OCI-LY1 (cell line): Measurements from ENCODE around the gene PLA2G6.

ENCODE experiments used
- H2AFZ ChIP-seq: fragments of 200-600 bp; sonication (generic), shearing (Covaris generic); 2 replicates; pipeline ENCODE4 v1.6.0; 2014; ENCODE audit warnings: antibody characterized with exemption, mild to moderate bottlenecking, low read length
- H3F3A ChIP-seq: fragments of 200-600 bp; sonication (generic), shearing (Covaris generic); 2 replicates; pipeline ENCODE4 v1.6.0; 2014; ENCODE audit warnings: mild to moderate bottlenecking, antibody characterized with exemption, low read length, moderate library complexity; ENCODE audit not compliant: insufficient read depth
- H3K27ac ChIP-seq: fragments of 200-600 bp; sonication (generic); 2 replicates; pipeline ENCODE4 v1.5.1; 2014; ENCODE audit warnings: low read length, mixed run types, mild to moderate bottlenecking, low read depth; ENCODE audit not compliant: poor library complexity, severe bottlenecking
- H3K27me3 ChIP-seq: fragments of 200-600 bp; sonication (generic); 2 replicates; pipeline ENCODE4 v1.6.0; 2014; ENCODE audit warnings: antibody characterized with exemption, mild to moderate bottlenecking, low read length, moderate library complexity; ENCODE audit not compliant: insufficient read depth
- H3K36me3 ChIP-seq: fragments of 200-600 bp; sonication (generic); 2 replicates; pipeline ENCODE4 v1.6.1; 2014; ENCODE audit warnings: mild to moderate bottlenecking, antibody characterized with exemption, low read length, moderate library complexity, mixed read lengths; ENCODE audit not compliant: insufficient read depth
- H3K4me1 ChIP-seq: fragments of 200-600 bp; sonication (generic); 2 replicates; pipeline ENCODE4 v1.5.1; 2014; ENCODE audit warnings: mild to moderate bottlenecking, low read length, moderate library complexity; ENCODE audit not compliant: insufficient read depth, severe bottlenecking
- H3K4me2 ChIP-seq: fragments of 200-600 bp; sonication (generic), shearing (Covaris generic); 2 replicates; pipeline ENCODE4 v1.6.1; 2014; ENCODE audit warnings: low read length
- H3K4me3 ChIP-seq: fragments of 200-600 bp; sonication (generic); 2 replicates; pipeline ENCODE4 v1.5.1; 2014; ENCODE audit warnings: low read length, low read depth, mild to moderate bottlenecking, mixed read lengths; ENCODE audit not compliant: poor library complexity, severe bottlenecking
- H3K79me2 ChIP-seq: fragments of 200-600 bp; shearing (Covaris generic); 2 replicates; pipeline ENCODE4 v1.6.1; 2016; ENCODE audit warnings: mixed run types, low read length, mixed read lengths; ENCODE audit not compliant: insufficient read depth
- H3K9ac ChIP-seq: fragments of 200-600 bp; sonication (generic), shearing (Covaris generic); 2 replicates; pipeline ENCODE4 v1.6.1; 2014; ENCODE audit warnings: mild to moderate bottlenecking, low read length, mixed read lengths
- H3K9me2 ChIP-seq: fragments of 200-600 bp; sonication (generic), shearing (Covaris generic); 2 replicates; pipeline ENCODE4 v1.6.1; 2014; ENCODE audit warnings: low read depth, mild to moderate bottlenecking, low read length, mixed read lengths
- H3K9me3 ChIP-seq: fragments of 200-600 bp; shearing (Covaris generic); 2 replicates; pipeline ENCODE4 v1.6.1; 2014; ENCODE audit warnings: low read length, mixed read lengths
- H4K20me1 ChIP-seq: fragments of 200-600 bp; sonication (generic), shearing (Covaris generic); 2 replicates; pipeline ENCODE4 v1.6.0; 2016; ENCODE audit warnings: mild to moderate bottlenecking, low read length; ENCODE audit not compliant: insufficient read depth
- CTCF ChIP-seq: fragments of 200-600 bp; sonication (generic), shearing (Covaris generic); IDR thresholded peaks from 2 replicates; pipeline ENCODE4 v1.5.1; 2017; ENCODE audit warnings: mild to moderate bottlenecking, antibody characterized with exemption, low read length, moderate library complexity, mixed read lengths
- EZH2 ChIP-seq: fragments of 200-600 bp; sonication (generic), shearing (Covaris generic); IDR thresholded peaks from 2 replicates; pipeline ENCODE4 v1.8.0; 2017; ENCODE audit warnings: borderline replicate concordance, mixed run types, mild to moderate bottlenecking, antibody characterized with exemption, low read length, moderate library complexity, mixed read lengths

Gene PLA2G6

GRCh38 chr22:38139901-38140300 lies 41.7 kb downstream of the PLA2G6 start:
- TF ChIP-seq CTCF (no peak), EZH2 (no peak)
- no peak overlapping the region for H3K27ac ChIP-seq

DNA sequence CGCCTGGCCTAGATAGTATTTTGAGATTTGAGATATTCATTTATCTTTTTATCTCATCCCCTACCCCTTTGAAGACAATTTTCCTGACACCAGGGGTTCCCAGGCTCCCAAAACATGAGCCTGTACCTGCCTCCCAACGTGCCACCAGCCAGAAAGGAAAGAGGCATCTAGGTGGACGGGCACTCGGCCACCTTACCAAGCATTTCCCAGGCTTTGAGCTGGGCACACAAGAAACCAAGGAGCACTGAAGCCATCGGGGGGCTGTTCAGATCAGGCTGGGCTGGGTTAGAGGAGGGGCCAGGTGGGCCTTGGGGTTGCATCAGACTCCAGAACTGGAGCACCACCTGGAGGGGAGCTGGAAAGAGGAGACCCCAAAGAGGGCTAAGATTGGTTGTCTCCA lies 42.7 kb downstream of the PLA2G6 start:
- H4K20me1 ChIP-seq: no peaks in the 10 kb centered on the region
- no peak overlapping the region for H3K4me3 ChIP-seq
- H3F3A ChIP-seq: no peaks in the 10 kb centered on the region
- no peaks in the 10 kb centered on the region for H3K4me1 ChIP-seq
- H3K27me3 ChIP-seq: no peaks in the 10 kb centered on the region
- no peak overlapping the region for H2AFZ ChIP-seq
- H3K4me2 ChIP-seq: no peak overlapping the region
- H3K9ac ChIP-seq: no peak overlapping the region
- TF ChIP-seq CTCF: no peak
- TF ChIP-seq EZH2: no peak
- no peaks in the 10 kb centered on the region for H3K9me3 ChIP-seq
- H3K79me2 ChIP-seq: no peaks in the 10 kb centered on the region
- H3K27ac ChIP-seq: no peak overlapping the region
- H3K9me2 ChIP-seq: no peaks in the 10 kb centered on the region
- H3K36me3 ChIP-seq: peaks cover 8% of the 10 kb centered on the region

More at GRCh38 chr22:38139901-38140300, 41.7 kb downstream of the PLA2G6 start:
- Histone ChIP-seq H3K9ac (no peak overlapping the region), H3K9me3 (no peaks in the 10 kb centered on the region), H3F3A (no peaks in the 10 kb centered on the region), H3K4me1 (no peaks in the 10 kb centered on the region), H3K27me3 (no peaks in the 10 kb centered on the region), H3K4me3 (no peak overlapping the region), H3K4me2 (no peak overlapping the region), H3K36me3 (peaks cover 8% of the 10 kb centered on the region), H3K9me2 (no peaks in the 10 kb centered on the region), H4K20me1 (no peaks in the 10 kb centered on the region), H3K79me2 (no peaks in the 10 kb centered on the region), H2AFZ (no peak overlapping the region)

DNA sequence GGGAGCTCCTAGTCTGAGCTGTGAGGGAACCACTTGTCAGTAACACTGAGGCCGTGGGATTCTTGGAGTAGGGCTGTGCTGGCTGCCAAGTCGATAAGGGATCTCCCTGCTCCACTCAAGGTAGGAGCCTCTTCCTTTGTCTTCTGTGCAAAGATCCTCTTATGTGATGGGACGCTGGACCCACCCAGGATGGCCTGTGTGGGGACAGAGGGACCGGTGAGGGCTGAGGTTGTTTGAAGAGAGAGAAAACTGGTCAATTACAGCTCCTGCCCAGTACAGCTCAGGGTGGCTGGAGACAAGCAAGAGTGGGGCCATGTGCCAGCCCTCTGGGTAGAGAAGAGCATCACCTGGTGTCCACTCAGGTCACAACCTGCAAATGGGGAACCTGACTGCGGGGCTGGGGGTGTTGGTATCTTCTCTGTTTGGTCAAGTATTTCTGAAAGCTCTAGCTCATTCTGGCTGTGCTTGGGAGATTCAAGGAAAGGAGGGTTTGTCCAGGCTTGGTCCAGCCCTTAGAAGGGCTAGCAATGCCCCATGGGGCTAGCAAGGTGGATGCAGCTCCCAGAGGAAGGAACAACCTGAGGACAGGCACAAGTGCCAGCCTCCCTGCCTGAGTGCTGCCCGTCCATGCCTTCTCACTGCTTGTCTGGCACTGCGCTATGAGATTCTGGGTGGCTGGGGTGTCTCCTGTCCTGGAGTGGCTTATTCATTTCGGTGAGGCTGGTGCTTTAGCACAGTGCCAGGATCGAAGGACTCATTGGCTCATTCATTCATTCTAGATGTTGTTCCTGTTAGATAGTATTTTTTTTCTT lies 43.5 kb downstream of the PLA2G6 start:
- Histone ChIP-seq H3K9ac (no peak overlapping the region), H3K79me2 (no peaks in the 10 kb centered on the region), H3K4me2 (no peak overlapping the region)

More for the DNA sequence above, 43.5 kb downstream of the PLA2G6 start:
- Histone ChIP-seq H3K27me3 (no peaks in the 10 kb centered on the region), H3K4me3 (no peak overlapping the region), H3K4me1 (no peaks in the 10 kb centered on the region), H3K9me3 (no peaks in the 10 kb centered on the region), H3K36me3 (peaks cover 4% of the 10 kb centered on the region; the same call in 1 of the 2 replicates), H2AFZ (no peak overlapping the region), H3F3A (no peaks in the 10 kb centered on the region), H3K9me2 (no peaks in the 10 kb centered on the region), H3K27ac (no peak overlapping the region), H4K20me1 (no peaks in the 10 kb centered on the region)
- TF ChIP-seq CTCF (no peak), EZH2 (no peak)
